Stimulated activated CD8-positive, alpha-beta memory T cell treated with anti-CD3 and anti-CD28 coated beads, Interleukin-12 subunit alpha, Interleukin-12 subunit beta, amount 100 ng/mL, for 1 hour (primary cell): Measurements from ENCODE around the gene CLN5.

Experiments
- DNase-seq: peaks from one replicate; pipeline ENCODE4 v3.0.0-alpha.2; 2020; ENCODE audit warnings: low read depth

Gene CLN5

GRCh38 chr13:77019756-77020155 is 27.9 kb downstream of the CLN5 start:
- DNase-seq = no peak

GRCh38 chr13:77022341-77022740 is 30.5 kb downstream of the CLN5 start:
- no peak for DNase-seq

GRCh38 chr13:77026255-77026860 is 34.5 kb downstream of the CLN5 start:
- peak; percentile 54 for DNase-seq

- peak; percentile 60 for DNase-seq
Measured at GRCh38 chr13:77026861-77027621, 35.2 kb downstream of the CLN5 start, which contains the start of gene FBXL3. Gene FBXL3 (minus strand): TSS chr13:77027159. CDS start chr13:77021860, 5,299 bp downstream.

- no peak for DNase-seq
Measured at GRCh38 chr13:77028202-77028601, 36.3 kb downstream of the CLN5 start.

- no peak for DNase-seq
Measured at GRCh38 chr13:77029436-77029835, 37.6 kb downstream of the CLN5 start.

GRCh38 chr13:77031656-77032243 is 39.9 kb downstream of the CLN5 start:
- DNase-seq = no peak

GRCh38 chr13:77033717-77034302 is 41.9 kb downstream of the CLN5 start:
- no peak for DNase-seq

GRCh38 chr13:77034881-77035280 is 43.0 kb downstream of the CLN5 start:
- DNase-seq = no peak

- no peak for DNase-seq
Measured at GRCh38 chr13:77036279-77036678, 44.4 kb downstream of the CLN5 start.

GRCh38 chr13:77038907-77039480 is 47.1 kb downstream of the CLN5 start:
- no peak for DNase-seq

GRCh38 chr13:77040076-77040475 is 48.2 kb downstream of the CLN5 start:
- no peak for DNase-seq

GRCh38 chr13:77040835-77041234 is 49.0 kb downstream of the CLN5 start:
- DNase-seq = no peak

GRCh38 chr13:77042566-77043177 is 50.8 kb downstream of the CLN5 start:
- DNase-seq = no peak

- no peak for DNase-seq
Measured at GRCh38 chr13:77047649-77048343, 55.9 kb downstream of the CLN5 start.

- DNase-seq = no peak
Measured at GRCh38 chr13:77048681-77049080, 56.8 kb downstream of the CLN5 start.

GRCh38 chr13:77053192-77053591 is 61.3 kb downstream of the CLN5 start:
- no peak for DNase-seq
